B cell (primary cell): ENCODE results near the gene NFATC1. TPM values are rescaled to one million over a fixed set of nuclear protein-coding genes. Genes with fewer than 3 reads are reported as not detected.

Experiments used
- ATAC-seq: fragments of 200-7000 bp; cut with Tn5 transposase; one replicate; pipeline ENCODE4 v1.10.0; 2021; ENCODE audit warnings: low read depth, mild to moderate bottlenecking, moderate number of reproducible peaks, moderate library complexity
- CTCF ChIA-PET: fragments of 350-600 bp; sonication (Branson Sonifier 250); formaldehyde crosslinking; loops from one replicate; lab custom pipeline; 2021; ENCODE audit warnings: antibody characterized with exemption, inconsistent platforms; lab: Charles Lee
- POLR2A ChIA-PET: fragments of 350-600 bp; sonication (Branson Sonifier 250); formaldehyde crosslinking; loops from one replicate; lab custom pipeline; 2021; ENCODE audit warnings: antibody characterized with exemption; lab: Charles Lee
- DNase-seq: peaks from one replicate; pipeline ENCODE4 v3.0.0; 2013
- H2AFZ ChIP-seq: 2 replicates; pipeline ENCODE4 v1.6.1; 2012; ENCODE audit warnings: mild to moderate bottlenecking, low read depth, low read length; ENCODE audit not compliant: insufficient read depth, poor library complexity, severe bottlenecking
- H3K27ac ChIP-seq, 2 donors: 1 replicate in 1 of 2; 2 replicates in 1 of 2; pipeline ENCODE4 v1.5.1; 2012 to 2013; ENCODE audit warnings: low read length in 2 of 2, mild to moderate bottlenecking in 2 of 2, moderate library complexity in 1 of 2
- H3K27me3 ChIP-seq, 4 experiments: fragments of 200-600 bp in 1 of 4; sonication (generic) in 1 of 4; replicated peaks in 1 of 4; 1 replicate in 2 of 4; 2 replicates in 2 of 4; pipeline versions ENCODE4 v1.6.1 to v1.7.0; 2013 to 2016; ENCODE audit warnings: low read length in 3 of 4, mild to moderate bottlenecking in 2 of 4, mixed read lengths in 1 of 4, moderate library complexity in 1 of 4; ENCODE audit not compliant: insufficient read depth in 4 of 4, control insufficient read depth in 3 of 4; ENCODE audit errors: control extremely low read depth in 1 of 4
- H3K36me3 ChIP-seq, 2 experiments: replicated peaks in 1 of 2; 1 replicate in 1 of 2; 2 replicates in 1 of 2; pipeline versions ENCODE4 v1.6.1 to v1.7.1; 2013; ENCODE audit warnings: low read length in 1 of 2; ENCODE audit not compliant: insufficient read depth in 2 of 2, control insufficient read depth in 1 of 2; ENCODE audit errors: control extremely low read depth in 1 of 2, extremely low read depth in 1 of 2
- H3K4me1 ChIP-seq, 2 donors: fragments of 200-600 bp in 1 of 2; sonication (generic) in 1 of 2; 1 replicate in 1 of 2; 2 replicates in 1 of 2; pipeline versions ENCODE4 v1.5.1 to v1.6.1; 2013 to 2017; ENCODE audit warnings: low read length in 2 of 2; ENCODE audit not compliant: control insufficient read depth in 2 of 2, insufficient read depth in 2 of 2
- H3K4me2 ChIP-seq: replicated peaks from 2 replicates; pipeline ENCODE3; 2012; ENCODE audit warnings: mild to moderate bottlenecking, low read depth, low read length; ENCODE audit not compliant: poor library complexity, severe bottlenecking
- H3K4me3 ChIP-seq, 5 experiments: fragments of 200-600 bp in 1 of 5; sonication (generic) in 1 of 5; 1 replicate in 3 of 5; 2 replicates in 2 of 5; pipeline versions ENCODE4 v1.5.1 to v1.7.0; 2011 to 2016; ENCODE audit warnings: low read length in 4 of 5, mild to moderate bottlenecking in 4 of 5, low read depth in 2 of 5, control low read depth in 1 of 5, moderate library complexity in 1 of 5; ENCODE audit not compliant: insufficient read depth in 1 of 5; ENCODE audit errors: control extremely low read depth in 1 of 5, extremely low read depth in 1 of 5
- H3K79me2 ChIP-seq: fragments of 200-600 bp; sonication (generic); one replicate; pipeline ENCODE4 v1.6.0; 2016; ENCODE audit warnings: low read length; ENCODE audit not compliant: control insufficient read depth, insufficient read depth
- H3K9ac ChIP-seq: fragments of 200-600 bp; sonication (generic); 2 replicates; pipeline ENCODE4 v1.6.1; 2017; ENCODE audit warnings: mild to moderate bottlenecking, low read length, moderate library complexity
- H3K9me3 ChIP-seq, 3 donors: one replicate each; pipeline versions ENCODE4 v1.6.1 to v1.7.1; 2013; ENCODE audit warnings: low read length in 2 of 3; ENCODE audit not compliant: control insufficient read depth in 2 of 3, insufficient read depth in 1 of 3; ENCODE audit errors: control extremely low read depth in 1 of 3
- H4K20me1 ChIP-seq: 2 replicates; pipeline ENCODE4 v1.6.0; 2012; ENCODE audit warnings: mild to moderate bottlenecking, low read length; ENCODE audit not compliant: insufficient read depth, control insufficient read depth, poor library complexity, severe bottlenecking
- H3K27ac Mint-ChIP-seq: one replicate; pipeline ENCODE4 v1.8.0; 2021; ENCODE audit warnings: mixed read lengths
- H3K27me3 Mint-ChIP-seq: one replicate; pipeline ENCODE4 v1.8.0; 2021; ENCODE audit warnings: mixed read lengths
- H3K4me1 Mint-ChIP-seq: one replicate; pipeline ENCODE4 v1.8.0; 2021; ENCODE audit warnings: mixed read lengths
- H3K4me3 Mint-ChIP-seq: one replicate; pipeline ENCODE4 v1.8.0; 2021; ENCODE audit warnings: mixed read lengths
- H3K9me3 Mint-ChIP-seq: one replicate; pipeline ENCODE4 v1.8.0; 2022; ENCODE audit warnings: mixed read lengths; ENCODE audit not compliant: insufficient read depth
- EZH2 ChIP-seq: IDR thresholded peaks from 2 replicates; pipeline ENCODE4 v1.6.1; 2012; ENCODE audit warnings: borderline replicate concordance, low read depth, mild to moderate bottlenecking, moderate library complexity, low read length; ENCODE audit not compliant: insufficient read depth, poor library complexity, severe bottlenecking
- WGBS: methylation state at CpG from one replicate; pipeline ENCODE4 v1.1.5; 2013; ENCODE audit warnings: missing lambda C conversion rate; ENCODE audit not compliant: insufficient coverage; 5-methylcytosine and 5-hydroxymethylcytosine counted together
- intact Hi-C: fragments of 100-400 bp; cut with micrococcal nuclease; formaldehyde crosslinking; loops from one replicate; pipeline ENCODE4 v1.10.0; 2022
- polyA plus RNA-seq: library from polyadenylated mRNA; depleted of rRNA; stranded (reverse); fragments of >200 nt; gene quantifications from 2 replicates; pipeline ENCODE4 v1.2.3, GENCODE V29; 2012
- total RNA-seq, 2 donors: library from RNA; stranded (reverse); fragments of 120-200 nt in 1 of 2; gene quantifications; 1 replicate in 1 of 2; 2 replicates in 1 of 2; pipeline versions ENCODE4 v1.2.3 to v1.2.4, GENCODE V29; 2013 to 2022
- TF ChIP-seq, protein P1 (sequence below): fragments of 200-600 bp; IDR thresholded peaks from one replicate; pipeline ENCODE4 v1.8.0; 2022; ENCODE audit warnings: antibody characterized with exemption, mild to moderate bottlenecking

NFATC1 gene
- total and polyA plus RNA-seq, 2 donors (not counting 1 experiment from before 2014, with no cell fraction given) = 32.2 to 108 TPM

GRCh38 chr18:79425569-79425886 is 29.8 kb downstream of the NFATC1 start:
- Mint-ChIP-seq H3K9me3 (no peaks in the 10 kb centered on the region), H3K4me3 (no peak overlapping the region), H3K27me3 (no peaks in the 10 kb centered on the region), H3K4me1 (peaks cover 46% of the 10 kb centered on the region), H3K27ac (peak overlapping the region; percentile 72)
- H3K79me2 ChIP-seq = peaks cover 100% of the 10 kb centered on the region
- WGBS = 99% methylated on average over 10 of the region's 12 CpGs
- ChIA-PET POLR2A (no interaction called here), CTCF (no interaction called here)
- no peaks in the 10 kb centered on the region for H3K9me3 ChIP-seq
- intact Hi-C loops = no loop called here
- no peaks in the 10 kb centered on the region for H3K27me3 ChIP-seq
- H3K9ac ChIP-seq = no peak overlapping the region
- H4K20me1 ChIP-seq = peaks cover 100% of the 10 kb centered on the region
- no peak overlapping the region for H3K27ac ChIP-seq
- no peak for ATAC-seq
- no peak overlapping the region for H3K4me3 ChIP-seq
- H3K4me1 ChIP-seq = peaks cover 0 to 16% of the 10 kb centered on the region in 2 donors
- TF ChIP-seq, protein P1, sequence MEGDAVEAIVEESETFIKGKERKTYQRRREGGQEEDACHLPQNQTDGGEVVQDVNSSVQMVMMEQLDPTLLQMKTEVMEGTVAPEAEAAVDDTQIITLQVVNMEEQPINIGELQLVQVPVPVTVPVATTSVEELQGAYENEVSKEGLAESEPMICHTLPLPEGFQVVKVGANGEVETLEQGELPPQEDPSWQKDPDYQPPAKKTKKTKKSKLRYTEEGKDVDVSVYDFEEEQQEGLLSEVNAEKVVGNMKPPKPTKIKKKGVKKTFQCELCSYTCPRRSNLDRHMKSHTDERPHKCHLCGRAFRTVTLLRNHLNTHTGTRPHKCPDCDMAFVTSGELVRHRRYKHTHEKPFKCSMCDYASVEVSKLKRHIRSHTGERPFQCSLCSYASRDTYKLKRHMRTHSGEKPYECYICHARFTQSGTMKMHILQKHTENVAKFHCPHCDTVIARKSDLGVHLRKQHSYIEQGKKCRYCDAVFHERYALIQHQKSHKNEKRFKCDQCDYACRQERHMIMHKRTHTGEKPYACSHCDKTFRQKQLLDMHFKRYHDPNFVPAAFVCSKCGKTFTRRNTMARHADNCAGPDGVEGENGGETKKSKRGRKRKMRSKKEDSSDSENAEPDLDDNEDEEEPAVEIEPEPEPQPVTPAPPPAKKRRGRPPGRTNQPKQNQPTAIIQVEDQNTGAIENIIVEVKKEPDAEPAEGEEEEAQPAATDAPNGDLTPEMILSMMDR = no peak
- TF ChIP-seq EZH2 = no peak
- H2AFZ ChIP-seq = no peak overlapping the region
- DNase-seq = no peak
- no peak overlapping the region for H3K4me2 ChIP-seq
- peaks cover 2 to 47% of the 10 kb centered on the region in 2 experiments for H3K36me3 ChIP-seq

DNA sequence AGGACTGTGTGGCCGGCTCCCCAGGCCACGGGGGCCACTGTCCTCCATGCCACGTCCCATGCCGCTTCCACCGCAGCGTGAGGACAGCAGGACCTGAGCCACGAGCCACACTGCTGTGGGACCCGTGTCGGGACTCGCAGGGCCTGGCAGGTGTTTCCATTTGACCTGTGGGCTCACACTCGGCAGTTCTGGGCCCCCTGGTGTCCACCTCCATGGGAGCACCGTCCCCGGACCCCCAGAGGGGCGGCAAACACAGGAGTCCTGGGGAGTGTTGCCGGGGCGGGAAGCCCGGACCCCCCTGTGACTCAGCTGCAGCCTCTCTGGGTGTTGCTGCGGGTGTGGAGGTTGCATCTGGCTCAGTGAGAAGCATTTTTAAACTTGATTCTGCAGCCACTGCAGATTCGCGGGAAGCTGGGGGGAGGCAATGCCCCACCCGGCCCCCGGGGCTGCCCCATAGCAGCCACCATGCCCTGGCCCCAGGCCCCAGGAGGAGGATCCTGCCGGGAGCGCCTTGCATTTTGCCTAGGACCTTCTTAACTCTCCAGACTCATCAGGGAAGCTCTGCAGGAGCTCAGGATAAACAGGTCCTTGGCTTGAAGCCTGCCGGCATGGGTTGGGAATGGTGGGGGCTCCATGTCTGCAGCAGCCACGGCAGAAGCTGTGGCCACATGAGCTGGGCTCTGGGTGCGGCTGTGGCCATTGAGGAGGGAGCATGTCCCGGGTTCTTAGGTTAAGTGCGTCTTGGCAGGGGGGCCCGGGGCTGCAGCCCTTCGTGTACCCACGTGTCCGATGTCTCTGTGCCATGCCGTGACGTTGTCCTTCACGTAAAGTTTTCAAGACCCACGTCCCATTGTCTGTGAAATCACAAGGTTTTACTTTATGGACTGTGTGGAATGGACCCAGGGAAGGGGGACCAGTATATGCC is 30.9 kb downstream of the NFATC1 start:
- peaks cover 0 to 12% of the 10 kb centered on the region in 2 donors for H3K4me1 ChIP-seq
- CTCF ChIA-PET = interaction anchor here (0.8 to 1.2 kb wide), 2 partner anchors 9 to 33 kb away, joined by 3 read pairs; no protein-coding TSS in a partner anchor

More for the DNA sequence above, 30.9 kb downstream of the NFATC1 start:
- TF ChIP-seq, protein P1 = no peak
- no peak for TF ChIP-seq EZH2
- Mint-ChIP-seq H3K4me1 (peaks cover 44% of the 10 kb centered on the region), H3K27ac (no peak overlapping the region), H3K9me3 (no peaks in the 10 kb centered on the region), H3K4me3 (no peak overlapping the region), H3K27me3 (no peaks in the 10 kb centered on the region)
- no peaks in the 10 kb centered on the region for H3K27me3 ChIP-seq
- DNase-seq (no peak), ATAC-seq (no peak)
- H3K79me2 ChIP-seq = peaks cover 100% of the 10 kb centered on the region
- H2AFZ ChIP-seq = no peak overlapping the region
- intact Hi-C loops = no loop called here
- POLR2A ChIA-PET = no interaction called here
- no peak overlapping the region for H3K9ac ChIP-seq
- H3K9me3 ChIP-seq = no peaks in the 10 kb centered on the region
- no peak overlapping the region for H3K4me2 ChIP-seq
- H3K36me3 ChIP-seq = peaks cover 2 to 37% of the 10 kb centered on the region in 2 experiments
- WGBS = 96% methylated on average over 36 of the region's 37 CpGs
- H3K4me3 ChIP-seq = no peak overlapping the region
- peaks cover 100% of the 10 kb centered on the region for H4K20me1 ChIP-seq
- H3K27ac ChIP-seq = no peak overlapping the region
